Stimulated activated CD4-positive, alpha-beta T cell treated with anti-CD3 and anti-CD28 coated beads, Interleukin-1b, Interleukin-23, amount 100 ng/mL, for 24 hours (primary cell): ENCODE results near the gene ARMC9.

Source experiments
- DNase-seq, 4 experiments: peaks; one replicate each; pipeline ENCODE4 v3.0.0-alpha.2; 2020; ENCODE audit warnings: low read depth in 4 of 4, low spot score in 1 of 4

The ARMC9 gene

GRCh38 chr2:231378026-231378722 lies 179.7 kb downstream of the ARMC9 start:
- DNase-seq, result no peak

GRCh38 chr2:231379266-231380215 lies 181.1 kb downstream of the ARMC9 start:
- DNase-seq, result no peak

- no peak for DNase-seq
Observed at GRCh38 chr2:231380307-231380706, 181.9 kb downstream of the ARMC9 start.

GRCh38 chr2:231380991-231381847 lies 182.8 kb downstream of the ARMC9 start:
- no peak for DNase-seq

GRCh38 chr2:231382116-231382515 lies 183.7 kb downstream of the ARMC9 start:
- DNase-seq, result no peak

GRCh38 chr2:231383416-231384108 lies 185.1 kb downstream of the ARMC9 start:
- DNase-seq, result no peak

- DNase-seq, result no peak
Observed at GRCh38 chr2:231384109-231384435, 185.6 kb downstream of the ARMC9 start.

- DNase-seq, result no peak
Observed at GRCh38 chr2:231384970-231385369, 186.5 kb downstream of the ARMC9 start.

GRCh38 chr2:231385429-231385828 lies 187.0 kb downstream of the ARMC9 start:
- no peak for DNase-seq

- DNase-seq, result no peak
Observed at GRCh38 chr2:231386446-231386845, 188.0 kb downstream of the ARMC9 start.

GRCh38 chr2:231387904-231388724 lies 189.7 kb downstream of the ARMC9 start:
- DNase-seq, result no peak

GRCh38 chr2:231388725-231389346 lies 190.4 kb downstream of the ARMC9 start:
- no peak for DNase-seq

- no peak for DNase-seq
Observed at GRCh38 chr2:231390667-231391066, 192.2 kb downstream of the ARMC9 start.

- DNase-seq, result no peak
Observed at GRCh38 chr2:231391981-231392380, 193.6 kb downstream of the ARMC9 start.

GRCh38 chr2:231392431-231393148 lies 194.2 kb downstream of the ARMC9 start:
- DNase-seq, result no peak

GRCh38 chr2:231393149-231394131 lies 195.0 kb downstream of the ARMC9 start:
- DNase-seq, result no peak

GRCh38 chr2:231394211-231395141 lies 196.0 kb downstream of the ARMC9 start:
- DNase-seq, result no peak
